Activated naive CD8-positive, alpha-beta T cell treated with anti-CD3 and anti-CD28 coated beads for 36 hours (primary cell): ENCODE results near the gene TARBP1. TPM values are rescaled to one million over a fixed set of nuclear protein-coding genes. Genes with fewer than 3 reads are reported as not detected.
"Not testable (repeated sequence)": the region's sequence is repeated elsewhere in the genome, so short reads cannot be mapped to it uniquely, and the experiment has no call there.

Source experiments
- DNase-seq: peaks from one replicate; pipeline ENCODE4 v3.0.0; 2021
- H3K27ac Mint-ChIP-seq: one replicate; pipeline ENCODE4 v1.8.0; 2022; ENCODE audit warnings: mild to moderate bottlenecking, moderate library complexity, mixed read lengths
- H3K27me3 Mint-ChIP-seq: one replicate; pipeline ENCODE4 v1.8.0; 2022; ENCODE audit warnings: mild to moderate bottlenecking, mixed read lengths
- H3K36me3 Mint-ChIP-seq: one replicate; pipeline ENCODE4 v1.8.0; 2021; ENCODE audit warnings: mild to moderate bottlenecking, mixed read lengths
- H3K4me1 Mint-ChIP-seq: one replicate; pipeline ENCODE4 v1.8.0; 2021; ENCODE audit warnings: mixed read lengths
- H3K4me3 Mint-ChIP-seq: one replicate; pipeline ENCODE4 v1.8.0; 2022; ENCODE audit warnings: mild to moderate bottlenecking, moderate library complexity, mixed read lengths
- H3K9me3 Mint-ChIP-seq: one replicate; pipeline ENCODE4 v1.8.0; 2022; ENCODE audit warnings: mixed read lengths
- total RNA-seq, 2 experiments: library from RNA; stranded (reverse); gene quantifications; one replicate each; pipeline ENCODE4 v1.2.3, GENCODE V29; 2021

Gene TARBP1
- total RNA-seq, result 10 to 100 TPM; 38.6 to 44.0 TPM

- no peaks in the 10 kb centered on the region for H3K9me3 Mint-ChIP-seq
- H3K4me1 Mint-ChIP-seq, result peaks cover 38% of the 10 kb centered on the region
- DNase-seq, result peak; percentile 85
- H3K27ac Mint-ChIP-seq, result peak within 1 kb of the TSS; percentile 82
- peaks cover 7% of the 10 kb centered on the region for H3K27me3 Mint-ChIP-seq
- H3K36me3 Mint-ChIP-seq, result peaks cover 13% of the 10 kb centered on the region
- peak within 1 kb of the TSS; percentile 85 for H3K4me3 Mint-ChIP-seq
Measured at GRCh38 chr1:234478481-234479309, at the start of gene TARBP1. Gene TARBP1 (minus strand): TSS chr1:234479179. CDS start chr1:234479103, 76 bp downstream.

DNA sequence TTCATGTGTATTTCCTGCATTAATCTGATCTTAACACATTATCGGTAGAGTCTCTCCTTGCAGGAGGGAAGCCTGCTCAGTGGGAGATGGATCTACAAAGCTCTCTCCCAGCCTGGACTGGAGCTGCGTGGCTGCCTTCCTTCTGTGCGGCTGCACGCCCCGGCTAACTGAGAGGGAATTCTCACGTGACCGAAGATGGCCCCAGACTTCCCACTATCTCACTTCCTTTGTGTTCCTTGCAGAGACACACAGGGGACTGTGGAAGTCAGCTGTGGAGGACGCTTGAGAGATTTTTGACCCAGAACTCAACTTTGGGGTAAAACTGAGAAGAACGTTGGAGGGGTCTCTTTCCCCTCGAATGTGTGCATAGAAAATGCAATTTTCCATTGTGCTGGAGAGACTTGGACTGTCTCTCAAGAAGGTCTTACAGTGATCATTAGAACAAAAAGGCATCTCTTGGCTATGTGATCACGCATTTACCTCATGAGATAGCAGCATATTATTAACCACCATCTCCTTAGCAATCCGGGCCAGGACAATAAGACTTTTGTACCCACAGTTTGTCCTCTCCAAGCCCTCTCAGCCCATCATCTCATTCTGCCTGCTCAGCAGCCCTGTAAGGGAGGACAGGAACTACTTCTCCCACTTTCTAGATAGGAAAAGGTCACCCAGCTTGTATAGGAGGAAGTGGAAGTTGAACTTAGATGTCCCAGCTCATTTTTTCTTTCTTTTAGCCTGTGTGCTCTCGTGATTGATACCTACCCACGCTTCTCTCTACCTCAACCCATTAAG is 49.3 kb upstream of the TARBP1 start:
- Mint-ChIP-seq H3K27ac (no peak overlapping the region), H3K36me3 (peaks cover 3% of the 10 kb centered on the region), H3K27me3 (peaks cover 8% of the 10 kb centered on the region), H3K9me3 (no peaks in the 10 kb centered on the region), H3K4me1 (peaks cover 23% of the 10 kb centered on the region), H3K4me3 (no peak overlapping the region)
- no peak for DNase-seq

- no peak for DNase-seq
- no peak overlapping the region for H3K27ac Mint-ChIP-seq
- H3K9me3 Mint-ChIP-seq, result no peaks in the 10 kb centered on the region
- H3K27me3 Mint-ChIP-seq, result peaks cover 8% of the 10 kb centered on the region
- H3K4me1 Mint-ChIP-seq, result peaks cover 23% of the 10 kb centered on the region
- H3K4me3 Mint-ChIP-seq, result no peak overlapping the region
- H3K36me3 Mint-ChIP-seq, result peaks cover 3% of the 10 kb centered on the region
Measured at GRCh38 chr1:234527346-234527745, 48.4 kb upstream of the TARBP1 start.

- H3K9me3 Mint-ChIP-seq, result no peaks in the 10 kb centered on the region
- H3K4me3 Mint-ChIP-seq, result no peak overlapping the region
- peaks cover 23% of the 10 kb centered on the region for H3K4me1 Mint-ChIP-seq
- no peak for DNase-seq
- no peak overlapping the region for H3K27ac Mint-ChIP-seq
- peaks cover 8% of the 10 kb centered on the region for H3K27me3 Mint-ChIP-seq
- peaks cover 3% of the 10 kb centered on the region for H3K36me3 Mint-ChIP-seq
Measured at GRCh38 chr1:234526922-234527321, 47.9 kb upstream of the TARBP1 start.

GRCh38 chr1:234525099-234525799 is 46.3 kb upstream of the TARBP1 start:
- H3K4me3 Mint-ChIP-seq, result no peak overlapping the region
- DNase-seq, result no peak
- peaks cover 3% of the 10 kb centered on the region for H3K36me3 Mint-ChIP-seq
- H3K4me1 Mint-ChIP-seq, result peaks cover 29% of the 10 kb centered on the region
- peaks cover 8% of the 10 kb centered on the region for H3K27me3 Mint-ChIP-seq
- H3K9me3 Mint-ChIP-seq, result no peaks in the 10 kb centered on the region
- no peak overlapping the region for H3K27ac Mint-ChIP-seq

GRCh38 chr1:234521836-234522235 is 42.9 kb upstream of the TARBP1 start:
- no peaks in the 10 kb centered on the region for H3K9me3 Mint-ChIP-seq
- peaks cover 5% of the 10 kb centered on the region for H3K27me3 Mint-ChIP-seq
- no peak for DNase-seq
- peaks cover 3% of the 10 kb centered on the region for H3K36me3 Mint-ChIP-seq
- no peak overlapping the region for H3K4me3 Mint-ChIP-seq
- H3K27ac Mint-ChIP-seq, result no peak overlapping the region
- H3K4me1 Mint-ChIP-seq, result peaks cover 26% of the 10 kb centered on the region

GRCh38 chr1:234520908-234521817 is 42.2 kb upstream of the TARBP1 start:
- H3K4me3 Mint-ChIP-seq, result no peak overlapping the region
- H3K9me3 Mint-ChIP-seq, result no peaks in the 10 kb centered on the region
- DNase-seq, result no peak
- no peaks in the 10 kb centered on the region for H3K27me3 Mint-ChIP-seq
- no peak overlapping the region for H3K27ac Mint-ChIP-seq
- peaks cover 26% of the 10 kb centered on the region for H3K4me1 Mint-ChIP-seq
- H3K36me3 Mint-ChIP-seq, result peaks cover 3% of the 10 kb centered on the region

DNA sequence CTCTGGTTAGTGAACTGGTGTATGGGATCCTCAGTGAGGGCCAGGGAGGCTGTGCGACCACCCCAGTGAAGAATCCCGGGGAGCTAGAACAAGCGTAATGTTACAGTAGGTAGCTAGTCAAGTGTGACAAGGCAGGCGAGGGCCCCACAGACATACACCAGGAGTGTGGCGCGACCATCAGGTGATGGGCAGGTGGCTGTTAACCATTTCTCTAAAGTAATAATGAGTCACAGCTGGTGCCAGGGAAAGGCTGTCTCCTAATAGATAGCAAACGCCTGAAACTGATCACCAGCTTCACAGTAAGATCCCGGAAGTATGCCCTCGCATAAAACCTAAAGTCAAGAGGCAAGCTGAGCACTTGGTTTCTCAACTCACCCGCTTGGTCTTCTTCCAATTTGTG is 40.5 kb upstream of the TARBP1 start:
- Mint-ChIP-seq H3K4me1 (peaks cover 31% of the 10 kb centered on the region), H3K27me3 (no peaks in the 10 kb centered on the region)
- DNase-seq, result no peak

GRCh38 chr1:234518876-234519275 is 39.9 kb upstream of the TARBP1 start:
- Mint-ChIP-seq H3K27ac (no peak overlapping the region), H3K4me3 (no peak overlapping the region), H3K27me3 (no peaks in the 10 kb centered on the region), H3K36me3 (no peaks in the 10 kb centered on the region), H3K9me3 (no peaks in the 10 kb centered on the region), H3K4me1 (peaks cover 33% of the 10 kb centered on the region)
- DNase-seq, result no peak

More for the DNA sequence above, 40.5 kb upstream of the TARBP1 start:
- H3K36me3 Mint-ChIP-seq, result no peaks in the 10 kb centered on the region
- H3K27ac Mint-ChIP-seq, result no peak overlapping the region
- no peaks in the 10 kb centered on the region for H3K9me3 Mint-ChIP-seq
- H3K4me3 Mint-ChIP-seq, result no peak overlapping the region

DNA sequence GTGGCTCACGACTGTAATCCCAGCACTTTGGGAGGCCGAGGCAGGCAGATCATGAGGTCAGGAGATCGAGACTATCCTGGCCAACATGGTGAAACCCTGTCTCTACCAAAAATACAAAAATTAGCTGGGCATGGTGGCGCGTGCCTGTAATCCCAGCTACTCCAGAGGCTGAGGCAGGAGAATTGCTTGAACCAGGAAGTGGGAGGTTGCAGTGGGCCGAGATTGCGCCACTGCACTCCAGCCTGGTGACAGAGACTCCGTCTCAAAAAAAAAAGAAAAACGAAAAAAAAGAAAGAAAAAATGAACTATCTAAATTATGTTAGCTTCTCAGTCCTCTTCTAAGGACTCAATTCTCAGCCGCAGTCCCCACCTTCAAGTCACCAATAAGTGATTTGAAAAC is 39.1 kb upstream of the TARBP1 start:
- H3K9me3 Mint-ChIP-seq, H3K36me3 Mint-ChIP-seq, H3K27ac Mint-ChIP-seq, DNase-seq, H3K27me3 Mint-ChIP-seq, H3K4me3 Mint-ChIP-seq: not testable (repeated sequence)
- H3K4me1 Mint-ChIP-seq, result peaks cover 33% of the 10 kb centered on the region

GRCh38 chr1:234517110-234517802 is 38.3 kb upstream of the TARBP1 start:
- Mint-ChIP-seq H3K27ac (peak overlapping the region; percentile 84), H3K9me3 (no peaks in the 10 kb centered on the region), H3K27me3 (no peaks in the 10 kb centered on the region), H3K4me1 (peaks cover 33% of the 10 kb centered on the region), H3K36me3 (no peaks in the 10 kb centered on the region), H3K4me3 (no peak overlapping the region)
- DNase-seq, result no peak

- Mint-ChIP-seq H3K4me1 (peaks cover 26% of the 10 kb centered on the region), H3K36me3 (no peaks in the 10 kb centered on the region)
Measured at GRCh38 chr1:234515821-234516241, 36.9 kb upstream of the TARBP1 start.

GRCh38 chr1:234515411-234515810 is 36.4 kb upstream of the TARBP1 start:
- H3K4me1 Mint-ChIP-seq, result peaks cover 26% of the 10 kb centered on the region
- peaks cover 5% of the 10 kb centered on the region for H3K27me3 Mint-ChIP-seq
- no peaks in the 10 kb centered on the region for H3K9me3 Mint-ChIP-seq
- DNase-seq, result no peak
- no peak overlapping the region for H3K27ac Mint-ChIP-seq
- H3K36me3 Mint-ChIP-seq, result no peaks in the 10 kb centered on the region
- H3K4me3 Mint-ChIP-seq, result no peak overlapping the region

More at GRCh38 chr1:234515821-234516241, 36.9 kb upstream of the TARBP1 start:
- Mint-ChIP-seq H3K9me3 (no peaks in the 10 kb centered on the region), H3K4me3 (no peak overlapping the region), H3K27me3 (peaks cover 5% of the 10 kb centered on the region), H3K27ac (no peak overlapping the region)
- DNase-seq, result no peak

GRCh38 chr1:234512451-234512861 is 33.5 kb upstream of the TARBP1 start:
- peaks cover 19% of the 10 kb centered on the region for H3K4me1 Mint-ChIP-seq
- H3K36me3 Mint-ChIP-seq, result no peaks in the 10 kb centered on the region
- no peak overlapping the region for H3K4me3 Mint-ChIP-seq
- H3K27ac Mint-ChIP-seq, result no peak overlapping the region
- no peak for DNase-seq
- peaks cover 1% of the 10 kb centered on the region for H3K9me3 Mint-ChIP-seq
- peaks cover 5% of the 10 kb centered on the region for H3K27me3 Mint-ChIP-seq
